ENCODE data around the gene IFI30. TPM values are rescaled to one million over a fixed set of nuclear protein-coding genes. Genes with fewer than 3 reads are reported as not detected.

IFI30 gene
- total RNA-seq, 1 donor from 2014 or later = not detected

GRCh38 chr19:18137657-18138339, 35.8 kb upstream of the IFI30 start:
- Mint-ChIP-seq H3K4me3 (ENCODE audit: unreplicated experiment) (no peak overlapping the region), H3K36me3 (ENCODE audit: low read depth, unreplicated experiment) (peaks cover 4% of the 10 kb centered on the region), H3K4me1 (ENCODE audit: unreplicated experiment) (no peaks in the 10 kb centered on the region), H3K27me3 (ENCODE audit: unreplicated experiment) (peaks cover 2% of the 10 kb centered on the region), H3K9me3 (ENCODE audit: unreplicated experiment) (no peaks in the 10 kb centered on the region), H3K27ac (ENCODE audit: unreplicated experiment) (no peak overlapping the region)
- no peak for DNase-seq (ENCODE audit: low spot score)
- no peak for TF ChIP-seq CTCF (IDR thresholded peaks at IDR 0.05; ENCODE audit: unreplicated experiment)

GRCh38 chr19:18140473-18140872, 33.1 kb upstream of the IFI30 start:
- no peak for TF ChIP-seq CTCF (IDR thresholded peaks at IDR 0.05; ENCODE audit: unreplicated experiment)
- no peak overlapping the region for H3K27ac Mint-ChIP-seq (ENCODE audit: unreplicated experiment)
- peaks cover 4% of the 10 kb centered on the region for H3K36me3 Mint-ChIP-seq (ENCODE audit: low read depth, unreplicated experiment)
- H3K4me3 Mint-ChIP-seq (ENCODE audit: unreplicated experiment) = no peak overlapping the region
- no peak for DNase-seq (ENCODE audit: low spot score)
- H3K9me3 Mint-ChIP-seq (ENCODE audit: unreplicated experiment) = no peaks in the 10 kb centered on the region
- H3K4me1 Mint-ChIP-seq (ENCODE audit: unreplicated experiment) = no peaks in the 10 kb centered on the region
- no peaks in the 10 kb centered on the region for H3K27me3 Mint-ChIP-seq (ENCODE audit: unreplicated experiment)

GRCh38 chr19:18141031-18141430, 32.6 kb upstream of the IFI30 start:
- no peak for DNase-seq (ENCODE audit: low spot score)
- Mint-ChIP-seq H3K9me3 (ENCODE audit: unreplicated experiment) (no peaks in the 10 kb centered on the region), H3K27ac (ENCODE audit: unreplicated experiment) (no peak overlapping the region), H3K36me3 (ENCODE audit: low read depth, unreplicated experiment) (peaks cover 4% of the 10 kb centered on the region), H3K4me3 (ENCODE audit: unreplicated experiment) (no peak overlapping the region), H3K4me1 (ENCODE audit: unreplicated experiment) (no peaks in the 10 kb centered on the region), H3K27me3 (ENCODE audit: unreplicated experiment) (no peaks in the 10 kb centered on the region)
- TF ChIP-seq CTCF (IDR thresholded peaks at IDR 0.05; ENCODE audit: unreplicated experiment) = no peak

- no peak overlapping the region for H3K27ac Mint-ChIP-seq (ENCODE audit: unreplicated experiment)
- peaks cover 1% of the 10 kb centered on the region for H3K27me3 Mint-ChIP-seq (ENCODE audit: unreplicated experiment)
- H3K4me3 Mint-ChIP-seq (ENCODE audit: unreplicated experiment) = no peak overlapping the region
- H3K4me1 Mint-ChIP-seq (ENCODE audit: unreplicated experiment) = no peaks in the 10 kb centered on the region
- TF ChIP-seq CTCF (IDR thresholded peaks at IDR 0.05; ENCODE audit: unreplicated experiment) = no peak
- DNase-seq (ENCODE audit: low spot score) = no peak
- peaks cover 1% of the 10 kb centered on the region for H3K36me3 Mint-ChIP-seq (ENCODE audit: low read depth, unreplicated experiment)
- H3K9me3 Mint-ChIP-seq (ENCODE audit: unreplicated experiment) = no peaks in the 10 kb centered on the region
Measured at GRCh38 chr19:18143902-18144301, 29.7 kb upstream of the IFI30 start.

- no peak for TF ChIP-seq CTCF (IDR thresholded peaks at IDR 0.05; ENCODE audit: unreplicated experiment)
Measured at GRCh38 chr19:18144361-18144760, 29.3 kb upstream of the IFI30 start.

More at GRCh38 chr19:18144361-18144760, 29.3 kb upstream of the IFI30 start:
- peaks cover 1% of the 10 kb centered on the region for H3K27me3 Mint-ChIP-seq (ENCODE audit: unreplicated experiment)
- H3K4me1 Mint-ChIP-seq (ENCODE audit: unreplicated experiment) = no peaks in the 10 kb centered on the region
- no peak for DNase-seq (ENCODE audit: low spot score)
- no peaks in the 10 kb centered on the region for H3K9me3 Mint-ChIP-seq (ENCODE audit: unreplicated experiment)
- no peak overlapping the region for H3K27ac Mint-ChIP-seq (ENCODE audit: unreplicated experiment)
- no peaks in the 10 kb centered on the region for H3K36me3 Mint-ChIP-seq (ENCODE audit: low read depth, unreplicated experiment)
- no peak overlapping the region for H3K4me3 Mint-ChIP-seq (ENCODE audit: unreplicated experiment)

Measured in endothelial cell (in vitro differentiated cells).